ENCODE measurements around the gene MCF2L. TPM values are rescaled to one million over a fixed set of nuclear protein-coding genes. Genes with fewer than 3 reads are reported as not detected.

The MCF2L gene
- total RNA-seq, 1 experiment from 2014 or later, result 9.4 TPM

- no peak overlapping the region for H3K4me3 ChIP-seq
- no peak for DNase-seq (ENCODE audit: low read depth in 1 of 2, low spot score in 2 of 2)
- no peaks in the 10 kb centered on the region for H3K9me3 ChIP-seq (replicated peaks)
- no peaks in the 10 kb centered on the region for H3K36me3 ChIP-seq
- H3K27ac ChIP-seq, result no peak overlapping the region
- no peaks in the 10 kb centered on the region for H3K4me1 ChIP-seq (replicated peaks)
- H3K27me3 ChIP-seq (replicated peaks), result peaks cover 70% of the 10 kb centered on the region
These were observed 26.6 kb downstream of the MCF2L start for GRCh38 chr13:112995395-112996191.

- Histone ChIP-seq H3K9me3 (replicated peaks) (no peaks in the 10 kb centered on the region), H3K36me3 (no peaks in the 10 kb centered on the region), H3K4me1 (replicated peaks) (no peaks in the 10 kb centered on the region), H3K27ac (no peak overlapping the region), H3K4me3 (no peak overlapping the region), H3K27me3 (replicated peaks) (peaks cover 75% of the 10 kb centered on the region)
- DNase-seq (ENCODE audit: low read depth in 1 of 2, low spot score in 2 of 2), result no peak
These were observed 27.7 kb downstream of the MCF2L start for GRCh38 chr13:112996671-112997091.

GRCh38 chr13:112997188-112998130, 28.4 kb downstream of the MCF2L start:
- Histone ChIP-seq H3K4me1 (replicated peaks) (no peaks in the 10 kb centered on the region), H3K27ac (no peak overlapping the region), H3K36me3 (no peaks in the 10 kb centered on the region), H3K9me3 (replicated peaks) (no peaks in the 10 kb centered on the region), H3K4me3 (no peak overlapping the region), H3K27me3 (replicated peaks) (peaks cover 74% of the 10 kb centered on the region)
- no peak for DNase-seq (ENCODE audit: low read depth in 1 of 2, low spot score in 2 of 2)

- no peaks in the 10 kb centered on the region for H3K36me3 ChIP-seq
- peaks cover 68% of the 10 kb centered on the region for H3K27me3 ChIP-seq (replicated peaks)
- H3K27ac ChIP-seq, result no peak overlapping the region
- H3K9me3 ChIP-seq (replicated peaks), result no peaks in the 10 kb centered on the region
- DNase-seq (ENCODE audit: low read depth in 1 of 2, low spot score in 2 of 2), result no peak
- H3K4me1 ChIP-seq (replicated peaks), result no peaks in the 10 kb centered on the region
- H3K4me3 ChIP-seq, result no peak overlapping the region
These were observed 29.7 kb downstream of the MCF2L start for GRCh38 chr13:112998521-112999280.

GRCh38 chr13:112999414-113000177, 30.6 kb downstream of the MCF2L start:
- Histone ChIP-seq H3K36me3 (no peaks in the 10 kb centered on the region), H3K27ac (no peak overlapping the region), H3K27me3 (replicated peaks) (peaks cover 62% of the 10 kb centered on the region), H3K4me1 (replicated peaks) (no peaks in the 10 kb centered on the region), H3K4me3 (no peak overlapping the region), H3K9me3 (replicated peaks) (no peaks in the 10 kb centered on the region)
- DNase-seq (ENCODE audit: low read depth in 1 of 2, low spot score in 2 of 2), result no peak

GRCh38 chr13:113000575-113000974, 31.6 kb downstream of the MCF2L start:
- H3K27me3 ChIP-seq (replicated peaks), result peaks cover 52% of the 10 kb centered on the region
- no peak for DNase-seq (ENCODE audit: low read depth in 1 of 2, low spot score in 2 of 2)
- H3K27ac ChIP-seq, result no peak overlapping the region
- H3K9me3 ChIP-seq (replicated peaks), result no peaks in the 10 kb centered on the region
- no peaks in the 10 kb centered on the region for H3K36me3 ChIP-seq
- H3K4me3 ChIP-seq, result no peak overlapping the region
- H3K4me1 ChIP-seq (replicated peaks), result no peaks in the 10 kb centered on the region

GRCh38 chr13:113001241-113002140, 32.5 kb downstream of the MCF2L start:
- Histone ChIP-seq H3K27ac (no peak overlapping the region), H3K9me3 (replicated peaks) (no peaks in the 10 kb centered on the region), H3K4me1 (replicated peaks) (no peaks in the 10 kb centered on the region), H3K27me3 (replicated peaks) (peaks cover 45% of the 10 kb centered on the region), H3K4me3 (no peak overlapping the region), H3K36me3 (no peaks in the 10 kb centered on the region)
- DNase-seq (ENCODE audit: low read depth in 1 of 2, low spot score in 2 of 2), result no peak

- Histone ChIP-seq H3K4me3 (no peak overlapping the region), H3K4me1 (replicated peaks) (no peaks in the 10 kb centered on the region), H3K27me3 (replicated peaks) (peaks cover 36% of the 10 kb centered on the region), H3K9me3 (replicated peaks) (no peaks in the 10 kb centered on the region), H3K27ac (no peak overlapping the region), H3K36me3 (no peaks in the 10 kb centered on the region)
- no peak for DNase-seq (ENCODE audit: low read depth in 1 of 2, low spot score in 2 of 2)
These were observed 33.3 kb downstream of the MCF2L start for GRCh38 chr13:113002206-113002912.

GRCh38 chr13:113002913-113003290, 33.9 kb downstream of the MCF2L start:
- DNase-seq (ENCODE audit: low read depth in 1 of 2, low spot score in 2 of 2), result no peak
- Histone ChIP-seq H3K27me3 (replicated peaks) (peaks cover 31% of the 10 kb centered on the region), H3K9me3 (replicated peaks) (no peaks in the 10 kb centered on the region), H3K27ac (no peak overlapping the region), H3K36me3 (no peaks in the 10 kb centered on the region), H3K4me1 (replicated peaks) (no peaks in the 10 kb centered on the region), H3K4me3 (no peak overlapping the region)

GRCh38 chr13:113004126-113004525, 35.1 kb downstream of the MCF2L start:
- H3K4me1 ChIP-seq (replicated peaks), result no peaks in the 10 kb centered on the region
- H3K4me3 ChIP-seq, result no peak overlapping the region
- DNase-seq (ENCODE audit: low read depth in 1 of 2, low spot score in 2 of 2), result no peak
- H3K36me3 ChIP-seq, result no peaks in the 10 kb centered on the region
- peaks cover 24% of the 10 kb centered on the region for H3K27me3 ChIP-seq (replicated peaks)
- no peak overlapping the region for H3K27ac ChIP-seq
- no peaks in the 10 kb centered on the region for H3K9me3 ChIP-seq (replicated peaks)

GRCh38 chr13:113005076-113005865, 36.3 kb downstream of the MCF2L start:
- no peaks in the 10 kb centered on the region for H3K9me3 ChIP-seq (replicated peaks)
- H3K27ac ChIP-seq, result no peak overlapping the region
- H3K36me3 ChIP-seq, result no peaks in the 10 kb centered on the region
- no peak for DNase-seq (ENCODE audit: low read depth in 1 of 2, low spot score in 2 of 2)
- H3K27me3 ChIP-seq (replicated peaks), result peaks cover 24% of the 10 kb centered on the region
- no peak overlapping the region for H3K4me3 ChIP-seq
- no peaks in the 10 kb centered on the region for H3K4me1 ChIP-seq (replicated peaks)
